Endodermal cell (in vitro differentiated cells): ENCODE data around the gene STK16. TPM values are rescaled to one million over a fixed set of nuclear protein-coding genes. Genes with fewer than 3 reads are reported as not detected.

Source experiments
- DNase-seq: peaks from one replicate; pipeline ENCODE4 v3.0.0-alpha.2; 2017
- H3K27ac ChIP-seq: 2 replicates; pipeline ENCODE4 v1.5.1; 2013; ENCODE audit warnings: mild to moderate bottlenecking, low read depth, low read length, moderate library complexity
- H3K27me3 ChIP-seq: 2 replicates; pipeline ENCODE4 v1.6.1; 2013; ENCODE audit warnings: mild to moderate bottlenecking, low read length, moderate library complexity; ENCODE audit not compliant: insufficient read depth, control insufficient read depth, poor library complexity, severe bottlenecking
- H3K36me3 ChIP-seq: 2 replicates; pipeline ENCODE4 v1.7.0; 2013; ENCODE audit warnings: mild to moderate bottlenecking, low read length, moderate library complexity; ENCODE audit not compliant: control insufficient read depth, insufficient read depth
- H3K4me1 ChIP-seq: one replicate; pipeline ENCODE4 v1.7.0; 2013; ENCODE audit warnings: low read length; ENCODE audit not compliant: control insufficient read depth, insufficient read depth
- H3K4me3 ChIP-seq: 2 replicates; pipeline ENCODE4 v1.5.1; 2013; ENCODE audit warnings: mild to moderate bottlenecking, low read length, moderate library complexity
- H3K9ac ChIP-seq: 2 replicates; pipeline ENCODE4 v1.6.1; 2013; ENCODE audit warnings: mild to moderate bottlenecking, low read length, moderate library complexity; ENCODE audit not compliant: poor library complexity, severe bottlenecking; ENCODE audit errors: extremely low read depth
- H3K9me3 ChIP-seq: 2 replicates; pipeline ENCODE4 v1.6.1; 2013; ENCODE audit warnings: mild to moderate bottlenecking, low read length, moderate library complexity; ENCODE audit not compliant: control insufficient read depth
- H3K27ac Mint-ChIP-seq: 2 replicates; pipeline ENCODE4 v1.8.0; 2020; ENCODE audit warnings: mixed read lengths
- H3K27me3 Mint-ChIP-seq: 2 replicates; pipeline ENCODE4 v1.8.0; 2021; ENCODE audit warnings: mild to moderate bottlenecking, mixed read lengths; ENCODE audit not compliant: insufficient read depth
- H3K36me3 Mint-ChIP-seq: 2 replicates; pipeline ENCODE4 v1.8.0; 2020; ENCODE audit warnings: low read depth, mixed read lengths
- H3K4me1 Mint-ChIP-seq: 2 replicates; pipeline ENCODE4 v1.8.0; 2020; ENCODE audit warnings: mixed read lengths
- H3K4me3 Mint-ChIP-seq: 2 replicates; pipeline ENCODE4 v1.8.0; 2020; ENCODE audit warnings: mild to moderate bottlenecking, moderate library complexity, mixed read lengths
- H3K9me3 Mint-ChIP-seq: 2 replicates; pipeline ENCODE4 v1.8.0; 2020; ENCODE audit warnings: mild to moderate bottlenecking, mixed read lengths
- CTCF ChIP-seq: fragments of 200-600 bp; sonication (generic); conservative IDR thresholded peaks from 2 replicates; pipeline ENCODE4 v1.5.0; 2021; ENCODE audit warnings: antibody characterized with exemption, mild to moderate bottlenecking
- WGBS, 2 experiments: methylation state at CpG; one replicate each; pipeline versions ENCODE4 v1.1.5 to v1.1.7; 2013; ENCODE audit warnings: missing lambda C conversion rate in 2 of 2, mixed read lengths in 1 of 2; ENCODE audit not compliant: insufficient coverage in 1 of 2, insufficient read length in 1 of 2; 5-methylcytosine and 5-hydroxymethylcytosine counted together
- total RNA-seq, 2 donors: library from RNA; stranded (reverse); fragmentation: NEBNext Ultra II Directional in 1 of 2; extraction: Animal tissue kit (Norgen Biotek cat#: 25700) in 1 of 2; gene quantifications; 2 replicates in 1 of 2; 3 replicates in 1 of 2; pipeline ENCODE4 v1.2.1, GENCODE V29; 2021

The STK16 gene
- total RNA-seq, 2 donors from 2014 or later, result 27.3 to 37.7 TPM

DNA sequence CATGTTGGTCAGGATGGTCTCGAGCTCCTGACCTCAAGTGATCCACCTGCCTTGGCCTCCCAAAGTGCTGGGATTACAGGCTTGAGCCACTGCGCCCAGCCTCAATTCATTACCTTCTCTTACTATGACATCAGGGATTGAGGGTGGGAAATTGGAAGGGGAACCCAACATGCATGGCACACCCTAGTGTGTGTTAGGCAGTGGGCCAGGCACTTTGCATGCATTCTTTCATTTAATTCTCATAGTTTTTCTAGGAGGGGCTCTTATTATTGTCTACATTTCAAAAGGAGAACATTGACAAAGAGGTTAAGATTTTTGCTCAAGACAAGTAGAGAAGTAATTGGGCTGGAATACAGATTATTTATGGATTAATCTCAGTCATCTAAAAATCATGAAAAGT is 23.0 kb downstream of the STK16 start:
- no peaks in the 10 kb centered on the region for H3K4me1 Mint-ChIP-seq
- peaks cover 31% of the 10 kb centered on the region for H3K27me3 Mint-ChIP-seq
- no peak for DNase-seq
- Histone ChIP-seq H3K4me3 (no peak overlapping the region), H3K27ac (no peak overlapping the region), H3K9ac (no peak overlapping the region), H3K27me3 (peaks cover 7% of the 10 kb centered on the region), H3K9me3 (no peaks in the 10 kb centered on the region), H3K36me3 (no peaks in the 10 kb centered on the region), H3K4me1 (no peaks in the 10 kb centered on the region)
- H3K4me3 Mint-ChIP-seq, result no peak overlapping the region
- no peak for TF ChIP-seq CTCF
- H3K9me3 Mint-ChIP-seq, result no peaks in the 10 kb centered on the region
- H3K36me3 Mint-ChIP-seq, result no peaks in the 10 kb centered on the region
- no peak overlapping the region for H3K27ac Mint-ChIP-seq
- 82 to 94% methylated on average over 2 of the region's 2 CpGs for WGBS, 2 experiments

GRCh38 chr2:219269362-219270054 is 24.2 kb downstream of the STK16 start:
- DNase-seq, result no peak
- peaks cover 4% of the 10 kb centered on the region for H3K4me1 ChIP-seq
- H3K27me3 ChIP-seq, result peaks cover 7% of the 10 kb centered on the region
- H3K36me3 ChIP-seq, result no peaks in the 10 kb centered on the region
- Mint-ChIP-seq H3K36me3 (no peaks in the 10 kb centered on the region), H3K9me3 (no peaks in the 10 kb centered on the region), H3K4me3 (no peak overlapping the region), H3K27ac (no peak overlapping the region), H3K4me1 (peaks cover 3% of the 10 kb centered on the region), H3K27me3 (peaks cover 31% of the 10 kb centered on the region)
- TF ChIP-seq CTCF, result no peak
- H3K9ac ChIP-seq, result no peak overlapping the region
- H3K9me3 ChIP-seq, result no peaks in the 10 kb centered on the region
- WGBS, 2 experiments, result 89% methylated on average over 7 to 8 of the region's 8 CpGs
- no peak overlapping the region for H3K27ac ChIP-seq
- H3K4me3 ChIP-seq, result no peak overlapping the region

DNA sequence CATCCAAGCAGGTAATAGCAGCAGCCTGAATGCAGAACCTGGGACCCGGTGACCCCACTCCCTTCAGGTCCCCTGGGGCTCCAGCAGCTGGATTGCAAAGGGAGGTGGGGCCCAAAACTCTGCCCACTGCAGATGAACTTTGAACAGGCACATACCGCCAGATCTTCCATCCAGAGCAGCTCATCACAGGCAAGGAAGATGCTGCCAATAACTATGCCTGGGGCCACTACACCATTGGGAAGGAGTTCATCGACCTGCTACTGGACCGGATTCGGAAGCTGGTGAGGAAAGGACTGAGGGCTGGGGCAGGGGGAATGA is 24.7 kb downstream of the STK16 start:
- Histone ChIP-seq H3K4me1 (peaks cover 7% of the 10 kb centered on the region), H3K9me3 (no peaks in the 10 kb centered on the region), H3K27me3 (peaks cover 7% of the 10 kb centered on the region), H3K4me3 (no peak overlapping the region), H3K9ac (no peak overlapping the region), H3K36me3 (no peaks in the 10 kb centered on the region), H3K27ac (no peak overlapping the region)
- Mint-ChIP-seq H3K36me3 (no peaks in the 10 kb centered on the region), H3K9me3 (no peaks in the 10 kb centered on the region), H3K27ac (no peak overlapping the region), H3K4me3 (no peak overlapping the region), H3K4me1 (peaks cover 7% of the 10 kb centered on the region), H3K27me3 (peaks cover 31% of the 10 kb centered on the region)
- WGBS, 2 experiments, result 88 to 100% methylated on average over 1 to 5 of the region's 5 CpGs
- TF ChIP-seq CTCF, result no peak
- DNase-seq, result no peak
